H1 (cell line): ENCODE data around the gene TMEM178B. TPM values are rescaled to one million over a fixed set of nuclear protein-coding genes. Genes with fewer than 3 reads are reported as not detected.

Source experiments
- CTCF ChIA-PET: fragments of 300-600 bp; sonication (Branson Sonifier 250); formaldehyde crosslinking; loops from one replicate; lab custom pipeline; 2021; ENCODE audit not compliant: partially characterized antibody; lab: Charles Lee
- POLR2A ChIA-PET: fragments of 300-600 bp; sonication (Branson Sonifier 250); formaldehyde crosslinking; loops from one replicate; lab custom pipeline; 2021; ENCODE audit warnings: inconsistent platforms; ENCODE audit not compliant: partially characterized antibody; lab: Charles Lee
- DNase-seq, 2 experiments: peaks; one replicate each; pipeline versions ENCODE4 v3.0.0 to v3.0.0-alpha.2; 2010 to 2022; ENCODE audit warnings: low spot score in 2 of 2, low read depth in 1 of 2, mixed read lengths in 1 of 2
- FAIRE-seq: peaks from 2 replicates; lab custom pipeline; 2011; peaks lifted over from hg19 to GRCh38; lab: Jason Lieb, UNC
- H2AFZ ChIP-seq: 2 replicates; pipeline ENCODE4 v1.8.1; 2012; ENCODE audit warnings: low read length, inconsistent platforms
- H2AK5ac ChIP-seq: 2 replicates; pipeline ENCODE4 v1.6.1; 2013; ENCODE audit warnings: low read depth, low read length
- H2BK120ac ChIP-seq: replicated peaks from 2 replicates; pipeline ENCODE3; 2013; ENCODE audit warnings: low read depth, low read length, inconsistent platforms
- H2BK12ac ChIP-seq: 2 replicates; pipeline ENCODE4 v1.6.1; 2013; ENCODE audit warnings: low read depth, low read length
- H2BK15ac ChIP-seq: 2 replicates; pipeline ENCODE4 v1.6.1; 2013; ENCODE audit warnings: low read length
- H2BK20ac ChIP-seq: 2 replicates; pipeline ENCODE4 v1.6.1; 2013; ENCODE audit warnings: low read length
- H2BK5ac ChIP-seq: 2 replicates; pipeline ENCODE4 v1.6.1; 2013; ENCODE audit warnings: low read depth, low read length
- H3K14ac ChIP-seq: 2 replicates; pipeline ENCODE4 v1.6.1; 2013; ENCODE audit warnings: inconsistent platforms; ENCODE audit not compliant: insufficient read length
- H3K18ac ChIP-seq: 2 replicates; pipeline ENCODE4 v1.6.1; 2013; ENCODE audit warnings: low read length; ENCODE audit errors: extremely low read depth
- H3K23ac ChIP-seq: 2 replicates; pipeline ENCODE4 v1.6.1; 2013; ENCODE audit warnings: inconsistent platforms; ENCODE audit not compliant: insufficient read length
- H3K23me2 ChIP-seq: 2 replicates; pipeline ENCODE4 v1.6.1; 2013; ENCODE audit warnings: low read depth, low read length
- H3K27ac ChIP-seq: 2 replicates; pipeline ENCODE4 v1.6.1; 2011; ENCODE audit warnings: low read depth, low read length, inconsistent platforms
- H3K27me3 ChIP-seq, 4 experiments: replicated peaks in 1 of 4; 1 replicate in 1 of 4; 2 replicates in 3 of 4; pipeline versions ENCODE4 v1.6.1 to v1.8.1; 2011 to 2013; ENCODE audit warnings: low read length in 3 of 4, mild to moderate bottlenecking in 3 of 4, inconsistent platforms in 2 of 4, mixed read lengths in 2 of 4, moderate library complexity in 1 of 4; ENCODE audit not compliant: control insufficient read depth in 3 of 4, insufficient read depth in 3 of 4; ENCODE audit errors: extremely low read depth in 1 of 4
- H3K36me3 ChIP-seq, 4 experiments: 2 replicates each; pipeline versions ENCODE4 v1.6.1 to v1.8.1; 2011 to 2013; ENCODE audit warnings: mild to moderate bottlenecking in 4 of 4, low read length in 3 of 4, moderate library complexity in 2 of 4, control low read depth in 1 of 4, inconsistent platforms in 1 of 4; ENCODE audit not compliant: insufficient read depth in 4 of 4, control insufficient read depth in 2 of 4
- H3K4ac ChIP-seq: replicated peaks from 2 replicates; pipeline ENCODE3; 2013; ENCODE audit warnings: low read length, low read depth, mixed read lengths, inconsistent platforms; ENCODE audit not compliant: insufficient read length
- H3K4me1 ChIP-seq, 4 experiments: replicated peaks in 1 of 4; 1 replicate in 1 of 4; 2 replicates in 3 of 4; pipeline versions ENCODE4 v1.6.1 to v1.8.1; 2011 to 2013; ENCODE audit warnings: low read length in 3 of 4, inconsistent platforms in 2 of 4, mixed read lengths in 1 of 4; ENCODE audit not compliant: insufficient read depth in 4 of 4, control insufficient read depth in 3 of 4
- H3K4me2 ChIP-seq, 2 experiments: 2 replicates each; pipeline versions ENCODE4 v1.6.1 to v1.8.1; 2011 to 2013; ENCODE audit warnings: low read depth in 2 of 2, low read length in 2 of 2, control low read depth in 1 of 2, inconsistent platforms in 1 of 2, mild to moderate bottlenecking in 1 of 2; ENCODE audit not compliant: insufficient read depth in 1 of 2
- H3K4me3 ChIP-seq, 4 experiments: fragments of 200-600, 300-600 bp in 1 of 4; sonication (generic), shearing (Covaris generic), sonication (Bioruptor Twin) in 1 of 4; 2 replicates each; pipeline versions ENCODE4 v1.5.1 to v1.8.1; 2011 to 2016; ENCODE audit warnings: low read length in 4 of 4, low read depth in 3 of 4, control low read depth in 2 of 4, inconsistent platforms in 2 of 4, mild to moderate bottlenecking in 2 of 4, mixed read lengths in 1 of 4, moderate library complexity in 1 of 4; ENCODE audit not compliant: insufficient read depth in 2 of 4; ENCODE audit errors: extremely low read depth in 1 of 4
- H3K56ac ChIP-seq: replicated peaks from 2 replicates; pipeline ENCODE3; 2013; ENCODE audit warnings: low read depth, mild to moderate bottlenecking, mixed read lengths, low read length, inconsistent platforms; ENCODE audit not compliant: insufficient read length
- H3K79me1 ChIP-seq: 2 replicates; pipeline ENCODE4 v1.6.1; 2013; ENCODE audit warnings: low read depth, low read length, control low read depth
- H3K79me2 ChIP-seq, 2 experiments: 2 replicates each; pipeline versions ENCODE4 v1.6.1 to v1.8.1; 2012 to 2013; ENCODE audit warnings: low read length in 2 of 2, mild to moderate bottlenecking in 2 of 2, inconsistent platforms in 1 of 2; ENCODE audit not compliant: insufficient read depth in 2 of 2, control insufficient read depth in 1 of 2
- H3K9ac ChIP-seq, 4 experiments: replicated peaks in 1 of 4; 1 replicate in 1 of 4; 2 replicates in 3 of 4; pipeline versions ENCODE4 v1.6.1 to v1.8.1; 2011 to 2013; ENCODE audit warnings: low read depth in 3 of 4, low read length in 3 of 4, control low read depth in 2 of 4, mild to moderate bottlenecking in 2 of 4, moderate library complexity in 2 of 4, inconsistent platforms in 1 of 4; ENCODE audit errors: extremely low read depth in 1 of 4
- H3K9me3 ChIP-seq, 2 experiments: 2 replicates each; pipeline versions ENCODE4 v1.6.1 to v1.8.1; 2012 to 2013; ENCODE audit warnings: mild to moderate bottlenecking in 2 of 2, moderate library complexity in 2 of 2, control low read depth in 1 of 2, inconsistent platforms in 1 of 2, low read depth in 1 of 2, low read length in 1 of 2, mixed read lengths in 1 of 2; ENCODE audit not compliant: insufficient read depth in 2 of 2
- H4K20me1 ChIP-seq, 2 experiments: replicated peaks in 1 of 2; 2 replicates each; pipeline versions ENCODE3 to v1.8.1; 2011 to 2013; ENCODE audit warnings: inconsistent platforms in 2 of 2, low read length in 2 of 2, mild to moderate bottlenecking in 1 of 2; ENCODE audit not compliant: insufficient read depth in 2 of 2, control insufficient read depth in 1 of 2
- H4K5ac ChIP-seq: 2 replicates; pipeline ENCODE4 v1.6.1; 2013; ENCODE audit warnings: low read length, low read depth, mixed read lengths, inconsistent platforms; ENCODE audit not compliant: insufficient read length
- H4K8ac ChIP-seq: 2 replicates; pipeline ENCODE4 v1.8.0; 2013; ENCODE audit warnings: mild to moderate bottlenecking, moderate library complexity, low read length, inconsistent platforms; ENCODE audit not compliant: insufficient read depth; ENCODE audit errors: extremely low read depth
- H4K91ac ChIP-seq: replicated peaks from 2 replicates; pipeline ENCODE3; 2013; ENCODE audit warnings: low read length, mixed read lengths, inconsistent platforms; ENCODE audit not compliant: insufficient read length
- BACH1 ChIP-seq: IDR thresholded peaks from 2 replicates; pipeline ENCODE4 v1.6.1; 2012; ENCODE audit warnings: low read length, improper control_type of control experiment
- BCL11A ChIP-seq, 2 experiments: IDR thresholded peaks; one replicate each; pipeline ENCODE4 v1.6.1; 2011; ENCODE audit warnings: low read depth in 2 of 2, low read length in 2 of 2, mild to moderate bottlenecking in 2 of 2
- CBX8 ChIP-seq: fragments of 300-800, 300-1000 bp; sonication (generic); IDR thresholded peaks from 2 replicates; pipeline ENCODE4 v1.7.1; 2016; ENCODE audit warnings: low read depth, low read length, borderline replicate concordance
- CTBP2 ChIP-seq: IDR thresholded peaks from 2 replicates; pipeline ENCODE4 v1.7.0; 2011; ENCODE audit warnings: borderline replicate concordance, mild to moderate bottlenecking, moderate library complexity, mixed read lengths, low read length; ENCODE audit not compliant: insufficient read depth, insufficient read length
- JUND ChIP-seq: IDR thresholded peaks from 2 replicates; pipeline ENCODE4 v1.6.1; 2011; ENCODE audit warnings: mild to moderate bottlenecking, improper control_type of control experiment, low read length
- SIRT6 ChIP-seq: IDR thresholded peaks from one replicate; pipeline ENCODE4 v1.7.1; 2012; ENCODE audit warnings: low read length, inconsistent platforms
- SRF ChIP-seq: IDR thresholded peaks from 2 replicates; pipeline ENCODE4 v1.6.1; 2011; ENCODE audit warnings: mild to moderate bottlenecking, low read depth, low read length, moderate library complexity
- TCF12 ChIP-seq: IDR thresholded peaks from 2 replicates; pipeline ENCODE4 v1.6.1; 2011; ENCODE audit warnings: low read depth, mild to moderate bottlenecking, low read length
- TEAD4 ChIP-seq: IDR thresholded peaks from 2 replicates; pipeline ENCODE4 v1.6.1; 2012; ENCODE audit warnings: low read depth, low read length, inconsistent platforms, mixed read lengths
- WGBS, 2 experiments: shearing (Covaris generic) in 1 of 2; methylation state at CpG; one replicate each; pipeline versions ENCODE4 v1.1.6 to v1.1.7; 2013 to 2015; ENCODE audit warnings: low lambda C conversion rate in 2 of 2, mixed read lengths in 2 of 2, inconsistent platforms in 1 of 2, low coverage in 1 of 2, missing lambda C conversion rate in 1 of 2; ENCODE audit not compliant: insufficient replicate concordance in 2 of 2, insufficient coverage in 1 of 2, insufficient read length in 1 of 2; ENCODE audit errors: extremely low coverage in 1 of 2, missing lambda C conversion rate in 1 of 2; 5-methylcytosine and 5-hydroxymethylcytosine counted together
- polyA plus RNA-seq, 7 experiments: library from polyadenylated mRNA; depleted of rRNA in 3 of 7; stranded (reverse) in 5 of 7; unstranded in 2 of 7; fragments of >200 nt in 5 of 7; fragments of 200-250 nt in 2 of 7; gene quantifications; 1 replicate in 5 of 7; 2 replicates in 1 of 7; 4 replicates in 1 of 7; pipeline versions ENCODE4 v1.2.1 to v1.2.3, GENCODE V29; 2011 to 2013; ENCODE audit warnings: missing spikeins in 2 of 7, mixed read lengths in 2 of 7
- total RNA-seq: library from RNA; stranded (reverse); fragmentation: NEBNext Ultra II Directional; extraction: Animal tissue kit (Norgen Biotek cat#: 25700); gene quantifications from 2 replicates; pipeline ENCODE4 v1.2.1, GENCODE V29; 2021
- TF ChIP-seq, protein P1 (sequence below): IDR thresholded peaks from 2 replicates; pipeline ENCODE4 v1.6.1; 2012; ENCODE audit warnings: low read length, inconsistent platforms
- TF ChIP-seq, protein P2 (sequence below): IDR thresholded peaks from 2 replicates; pipeline ENCODE4 v1.6.1; 2012; ENCODE audit warnings: inconsistent platforms

TMEM178B gene
- total and polyA plus RNA-seq, 2 of the 8 experiments (the other 6 are each of a cell fraction or from before 2014, with no cell fraction given) = 5.3 to 18.1 TPM

DNA sequence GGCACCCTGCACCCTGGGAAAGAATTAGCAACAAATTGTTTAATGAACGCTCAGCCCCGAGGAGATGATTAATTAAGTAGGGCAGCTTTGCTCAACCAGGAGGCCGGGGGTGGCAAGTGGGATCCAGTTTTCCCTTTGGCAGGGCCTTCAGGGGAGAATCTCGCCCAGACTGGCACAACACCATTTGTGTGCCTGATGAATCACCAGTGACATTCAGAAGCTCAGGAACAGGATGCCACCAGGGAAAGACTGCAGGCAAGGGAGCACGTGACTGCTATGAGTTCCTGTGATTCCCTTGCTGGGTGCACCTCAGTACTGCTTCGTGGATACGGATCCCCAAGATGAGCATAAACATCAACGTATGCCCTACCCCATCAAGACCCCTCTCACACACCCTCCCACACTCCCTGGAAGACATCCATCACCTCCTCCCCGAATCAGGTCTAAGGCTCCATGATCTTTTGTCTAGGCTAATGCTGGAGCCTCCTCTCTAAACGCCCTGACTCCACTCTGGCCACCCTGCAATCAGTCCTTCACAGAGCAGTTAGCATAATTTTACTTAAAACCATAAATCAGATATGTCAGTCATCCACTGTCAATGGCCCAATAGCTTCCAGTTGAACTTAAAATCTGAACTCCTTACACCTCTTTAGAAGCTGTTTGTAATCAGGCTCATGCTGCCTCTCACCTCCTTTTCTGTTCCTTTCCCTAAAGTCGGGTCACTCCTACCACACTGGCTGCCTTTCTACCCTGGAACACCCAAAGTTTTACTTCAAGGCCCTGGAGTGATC lies 368.2 kb downstream of the TMEM178B start:
- no peak overlapping the region for H4K8ac ChIP-seq
- no peak for FAIRE-seq
- no peak for DNase-seq
- H3K4me2 ChIP-seq = no peak overlapping the region
- CTCF ChIA-PET = interaction anchor here (0.6 kb wide), 1 partner anchor 712 kb away, joined by 3 read pairs; no protein-coding TSS in a partner anchor
- H2AK5ac ChIP-seq = no peak overlapping the region
- no peak overlapping the region for H3K23ac ChIP-seq
- no peak overlapping the region for H2BK12ac ChIP-seq
- no peak overlapping the region for H4K5ac ChIP-seq
- no peaks in the 10 kb centered on the region for H3K23me2 ChIP-seq
- H3K36me3 ChIP-seq = no peaks in the 10 kb centered on the region
- 85% methylated on average over 11 of the region's 11 CpGs; no CpG with 5 or more reads in 1 of the 2 experiments for WGBS, 2 experiments
- H3K4me1 ChIP-seq = no peaks in the 10 kb centered on the region; a peak in 1 of 7 replicates
- H3K79me1 ChIP-seq = no peaks in the 10 kb centered on the region
- no peak overlapping the region for H3K14ac ChIP-seq
- no peak overlapping the region for H2AFZ ChIP-seq
- no peak overlapping the region for H2BK120ac ChIP-seq
- no peak overlapping the region for H2BK20ac ChIP-seq
- no peaks in the 10 kb centered on the region for H3K79me2 ChIP-seq
- no peak overlapping the region for H3K56ac ChIP-seq
- POLR2A ChIA-PET = interaction anchor here (1.6 kb wide), 1 partner anchor 11 kb away, joined by 5 read pairs; no protein-coding TSS in a partner anchor
- no peaks in the 10 kb centered on the region for H4K20me1 ChIP-seq
- H3K4ac ChIP-seq = no peak overlapping the region
- no peaks in the 10 kb centered on the region for H3K27me3 ChIP-seq
- H3K4me3 ChIP-seq = no peak overlapping the region
- no peak overlapping the region for H4K91ac ChIP-seq
- H3K27ac ChIP-seq = no peak overlapping the region
- H2BK5ac ChIP-seq = no peak overlapping the region
- H2BK15ac ChIP-seq = no peak overlapping the region
- no peaks in the 10 kb centered on the region for H3K9me3 ChIP-seq
- H3K18ac ChIP-seq = no peak overlapping the region
- H3K9ac ChIP-seq = no peak overlapping the region
- TF ChIP-seq TCF12 (no peak), SIRT6 (no peak), CTBP2 (no peak), JUND (no peak), BACH1 (no peak), BCL11A (IDR thresholded peaks at IDR 0.05; ENCODE audit: low read depth in 2 of 2, low read length in 2 of 2) (no peak), CBX8 (no peak), SRF (no peak), TEAD4 (no peak)
- TF ChIP-seq, protein P1, sequence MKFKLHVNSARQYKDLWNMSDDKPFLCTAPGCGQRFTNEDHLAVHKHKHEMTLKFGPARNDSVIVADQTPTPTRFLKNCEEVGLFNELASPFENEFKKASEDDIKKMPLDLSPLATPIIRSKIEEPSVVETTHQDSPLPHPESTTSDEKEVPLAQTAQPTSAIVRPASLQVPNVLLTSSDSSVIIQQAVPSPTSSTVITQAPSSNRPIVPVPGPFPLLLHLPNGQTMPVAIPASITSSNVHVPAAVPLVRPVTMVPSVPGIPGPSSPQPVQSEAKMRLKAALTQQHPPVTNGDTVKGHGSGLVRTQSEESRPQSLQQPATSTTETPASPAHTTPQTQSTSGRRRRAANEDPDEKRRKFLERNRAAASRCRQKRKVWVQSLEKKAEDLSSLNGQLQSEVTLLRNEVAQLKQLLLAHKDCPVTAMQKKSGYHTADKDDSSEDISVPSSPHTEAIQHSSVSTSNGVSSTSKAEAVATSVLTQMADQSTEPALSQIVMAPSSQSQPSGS = no peak
- TF ChIP-seq, protein P2, sequence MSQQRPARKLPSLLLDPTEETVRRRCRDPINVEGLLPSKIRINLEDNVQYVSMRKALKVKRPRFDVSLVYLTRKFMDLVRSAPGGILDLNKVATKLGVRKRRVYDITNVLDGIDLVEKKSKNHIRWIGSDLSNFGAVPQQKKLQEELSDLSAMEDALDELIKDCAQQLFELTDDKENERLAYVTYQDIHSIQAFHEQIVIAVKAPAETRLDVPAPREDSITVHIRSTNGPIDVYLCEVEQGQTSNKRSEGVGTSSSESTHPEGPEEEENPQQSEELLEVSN = no peak
